Measurements from ENCODE around the gene CD99.

- no peak for TF ChIP-seq POLR2A (IDR thresholded peaks at IDR 0.05)
- TF ChIP-seq CTCF (IDR thresholded peaks at IDR 0.05): no peak
Observed at GRCh38 chrX:2711441-2711840, 20.3 kb downstream of the CD99 start.
